Measurements from ENCODE around the gene TPP1. TPM values are rescaled to one million over a fixed set of nuclear protein-coding genes. Genes with fewer than 3 reads are reported as not detected.

The TPP1 gene
- total RNA-seq, 4 donors from 2014 or later: 45.6 to 81.3 (median 58.0) TPM

GRCh38 chr11:6625156-6625831 lies 6.1 kb upstream of the TPP1 start:
- H3K27me3 ChIP-seq: no peaks in the 10 kb centered on the region
- no peak for DNase-seq (ENCODE audit: low spot score in 2 of 2)
- 95% methylated on average over 7 to 12 of the region's 12 CpGs for WGBS, 2 donors
- peaks cover 0 to 3% (median 1%) of the 10 kb centered on the region in 4 donors for H3K4me1 ChIP-seq
- H3K9me3 ChIP-seq: no peaks in the 10 kb centered on the region
- H3K27ac ChIP-seq: no peak overlapping the region
- peaks cover 0 to 50% (median 0%) of the 10 kb centered on the region in 3 donors for H3K36me3 ChIP-seq
- no peak for TF ChIP-seq EP300 (IDR thresholded peaks at IDR 0.05)
- TF ChIP-seq POLR2A (IDR thresholded peaks at IDR 0.05): no peak
- TF ChIP-seq, protein P1, sequence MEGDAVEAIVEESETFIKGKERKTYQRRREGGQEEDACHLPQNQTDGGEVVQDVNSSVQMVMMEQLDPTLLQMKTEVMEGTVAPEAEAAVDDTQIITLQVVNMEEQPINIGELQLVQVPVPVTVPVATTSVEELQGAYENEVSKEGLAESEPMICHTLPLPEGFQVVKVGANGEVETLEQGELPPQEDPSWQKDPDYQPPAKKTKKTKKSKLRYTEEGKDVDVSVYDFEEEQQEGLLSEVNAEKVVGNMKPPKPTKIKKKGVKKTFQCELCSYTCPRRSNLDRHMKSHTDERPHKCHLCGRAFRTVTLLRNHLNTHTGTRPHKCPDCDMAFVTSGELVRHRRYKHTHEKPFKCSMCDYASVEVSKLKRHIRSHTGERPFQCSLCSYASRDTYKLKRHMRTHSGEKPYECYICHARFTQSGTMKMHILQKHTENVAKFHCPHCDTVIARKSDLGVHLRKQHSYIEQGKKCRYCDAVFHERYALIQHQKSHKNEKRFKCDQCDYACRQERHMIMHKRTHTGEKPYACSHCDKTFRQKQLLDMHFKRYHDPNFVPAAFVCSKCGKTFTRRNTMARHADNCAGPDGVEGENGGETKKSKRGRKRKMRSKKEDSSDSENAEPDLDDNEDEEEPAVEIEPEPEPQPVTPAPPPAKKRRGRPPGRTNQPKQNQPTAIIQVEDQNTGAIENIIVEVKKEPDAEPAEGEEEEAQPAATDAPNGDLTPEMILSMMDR (IDR thresholded peaks at IDR 0.05): no peak
- H3K4me3 ChIP-seq: no peak overlapping the region

GRCh38 chr11:6623391-6624363 lies 4.5 kb upstream of the TPP1 start:
- Histone ChIP-seq H3K27me3 (no peaks in the 10 kb centered on the region), H3K4me1 (peaks cover 0 to 14% (median 2%) of the 10 kb centered on the region in 4 donors), H3K36me3 (peaks cover 0 to 40% (median 0%) of the 10 kb centered on the region in 3 donors), H3K9me3 (no peaks in the 10 kb centered on the region), H3K27ac (no peak overlapping the region), H3K4me3 (no peak overlapping the region)
- 88% methylated on average over 29 to 31 of the region's 31 CpGs for WGBS, 2 donors
- TF ChIP-seq POLR2A (IDR thresholded peaks at IDR 0.05) (no peak), EP300 (IDR thresholded peaks at IDR 0.05) (no peak)
- TF ChIP-seq, protein P1 (IDR thresholded peaks at IDR 0.05): no peak
- DNase-seq (ENCODE audit: low spot score in 2 of 2): no peak

DNA sequence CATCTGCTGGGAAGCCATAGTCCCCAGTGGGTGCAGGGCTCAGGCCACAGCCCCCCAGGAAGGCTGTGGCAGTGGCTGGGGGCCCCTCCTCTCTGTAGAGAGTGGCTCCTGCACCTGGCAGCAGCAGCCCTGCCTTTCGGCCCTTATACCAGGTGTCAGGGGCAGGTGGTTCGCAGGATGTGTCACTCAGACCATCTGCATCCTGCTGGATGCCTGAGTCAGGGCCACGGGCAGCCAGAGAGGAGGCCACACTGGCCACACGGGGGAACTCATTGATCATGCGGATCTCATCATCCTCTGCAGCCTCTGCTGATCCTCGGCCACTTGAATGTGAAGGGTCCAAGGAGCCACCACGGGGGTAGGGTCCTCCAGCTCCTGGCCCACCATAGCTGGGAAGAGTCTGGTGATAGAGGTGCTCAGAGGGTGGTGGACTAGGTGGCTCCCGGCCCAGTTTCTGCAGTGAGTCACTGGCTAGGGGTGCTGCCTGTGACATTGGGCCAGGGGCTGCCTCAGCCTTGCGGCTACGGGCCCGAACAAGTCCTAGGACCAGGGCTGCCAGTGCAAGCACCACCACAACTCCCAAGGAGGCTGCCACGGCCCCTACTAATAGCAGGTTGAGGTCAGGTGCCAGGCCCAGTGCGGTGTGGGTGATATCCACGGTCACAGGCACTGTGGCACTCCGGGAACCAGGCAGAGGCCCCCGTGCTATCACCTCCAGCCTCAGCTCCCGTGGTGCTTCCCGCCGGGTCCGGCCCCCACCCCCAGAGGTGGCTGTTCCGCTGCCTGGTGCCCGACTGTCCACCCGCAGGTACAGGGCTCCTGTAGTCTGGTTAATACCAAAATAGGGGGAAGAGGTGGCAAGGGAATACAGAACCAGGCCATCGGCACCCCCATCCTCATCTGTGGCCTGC lies 3.3 kb upstream of the TPP1 start:
- 87 to 88% methylated on average over 22 to 24 of the region's 24 CpGs for WGBS, 2 donors
- Histone ChIP-seq H3K4me3 (no peak overlapping the region), H3K9me3 (no peaks in the 10 kb centered on the region), H3K36me3 (peaks cover 0 to 40% (median 0%) of the 10 kb centered on the region in 3 donors), H3K27me3 (no peaks in the 10 kb centered on the region), H3K4me1 (peaks cover 0 to 25% (median 7%) of the 10 kb centered on the region in 4 donors), H3K27ac (no peak overlapping the region)
- TF ChIP-seq EP300 (IDR thresholded peaks at IDR 0.05): no peak
- TF ChIP-seq, protein P1 (IDR thresholded peaks at IDR 0.05): no peak
- no peak for TF ChIP-seq POLR2A (IDR thresholded peaks at IDR 0.05)
- no peak for DNase-seq (ENCODE audit: low spot score in 2 of 2)

- Histone ChIP-seq H3K36me3 (peaks cover 0 to 36% (median 0%) of the 10 kb centered on the region in 3 donors), H3K4me3 (no peak overlapping the region), H3K9me3 (no peaks in the 10 kb centered on the region), H3K4me1 (peaks cover 0 to 26% (median 7%) of the 10 kb centered on the region in 4 donors), H3K27me3 (no peaks in the 10 kb centered on the region), H3K27ac (no peak overlapping the region)
- TF ChIP-seq EP300 (IDR thresholded peaks at IDR 0.05): no peak
- WGBS, 2 donors: 84 to 91% methylated on average over 11 to 13 of the region's 16 CpGs
- no peak for DNase-seq (ENCODE audit: low spot score in 2 of 2)
These were observed 2.5 kb upstream of the TPP1 start for GRCh38 chr11:6621711-6622211.

GRCh38 chr11:6620636-6621035 lies 1.4 kb upstream of the TPP1 start:
- Histone ChIP-seq H3K4me1 (peaks cover 0 to 26% (median 7%) of the 10 kb centered on the region in 4 donors), H3K27me3 (no peaks in the 10 kb centered on the region), H3K9me3 (no peaks in the 10 kb centered on the region), H3K4me3 (no peak overlapping the region), H3K27ac (no peak overlapping the region), H3K36me3 (peaks cover 0 to 36% (median 0%) of the 10 kb centered on the region in 3 donors)
- 91% methylated on average over 1 of the region's 1 CpG for WGBS, 2 donors
- DNase-seq (ENCODE audit: low spot score in 2 of 2): no peak
- TF ChIP-seq POLR2A (IDR thresholded peaks at IDR 0.05): no peak
- no peak for TF ChIP-seq EP300 (IDR thresholded peaks at IDR 0.05)
- TF ChIP-seq, protein P1 (IDR thresholded peaks at IDR 0.05): no peak
